Caco-2 (cell line): ENCODE measurements around the gene SOX15. TPM values are rescaled to one million over a fixed set of nuclear protein-coding genes. Genes with fewer than 3 reads are reported as not detected.

Source experiments
- BruUV-seq: library from RNA; stranded (reverse); fragments of 400-500 nt; replicated peaks from 2 replicates; lab custom pipeline; 2021; lab: Mats Ljungman, UMichigan
- CTCF ChIA-PET: fragments of 300-600 bp; sonication (Branson Sonifier 250); formaldehyde crosslinking; loops from one replicate; lab custom pipeline; 2022; ENCODE audit warnings: antibody characterized with exemption; lab: Charles Lee
- POLR2A ChIA-PET: fragments of 300-600 bp; sonication (Branson Sonifier 250); formaldehyde crosslinking; loops from one replicate; lab custom pipeline; 2022; ENCODE audit warnings: antibody characterized with exemption; lab: Charles Lee
- DNase-seq, 2 experiments: peaks; one replicate each; pipeline versions ENCODE4 v3.0.0 to v3.0.0-alpha.2; 2020 to 2022
- H3K27me3 ChIP-seq: replicated peaks from 2 replicates; pipeline ENCODE4 v1.6.0; 2011; ENCODE audit warnings: low read length; ENCODE audit not compliant: control insufficient read depth, insufficient read depth
- H3K36me3 ChIP-seq: 2 replicates; pipeline ENCODE4 v1.5.1; 2011; ENCODE audit warnings: low read length; ENCODE audit not compliant: control insufficient read depth, insufficient read depth
- H3K4me1 ChIP-seq: fragments of 250-450 bp; sonication (Bioruptor Pico); 2 replicates; pipeline ENCODE4 v1.5.1; 2020; ENCODE audit warnings: mild to moderate bottlenecking
- H3K4me3 ChIP-seq: 2 replicates; pipeline ENCODE4 v1.5.1; 2011; ENCODE audit warnings: low read depth, mild to moderate bottlenecking, control low read depth, low read length
- H3K9me3 ChIP-seq: fragments of 250-450 bp; sonication (Bioruptor Pico); 2 replicates; pipeline ENCODE4 v1.5.1; 2020; ENCODE audit warnings: mild to moderate bottlenecking, moderate library complexity
- H3K27ac Mint-ChIP-seq: one replicate; pipeline ENCODE4 v1.8.0; 2022; ENCODE audit warnings: mixed read lengths; ENCODE audit not compliant: unreplicated experiment
- H3K27me3 Mint-ChIP-seq: one replicate; pipeline ENCODE4 v1.8.0; 2022; ENCODE audit warnings: mixed read lengths; ENCODE audit not compliant: insufficient read depth, unreplicated experiment
- H3K36me3 Mint-ChIP-seq: one replicate; pipeline ENCODE4 v1.8.0; 2022; ENCODE audit warnings: mild to moderate bottlenecking, mixed read lengths; ENCODE audit not compliant: insufficient read depth, unreplicated experiment
- H3K4me1 Mint-ChIP-seq: one replicate; pipeline ENCODE4 v1.8.0; 2022; ENCODE audit warnings: low read depth, mixed read lengths; ENCODE audit not compliant: unreplicated experiment
- H3K4me3 Mint-ChIP-seq: one replicate; pipeline ENCODE4 v1.8.0; 2022; ENCODE audit warnings: mild to moderate bottlenecking, moderate library complexity, mixed read lengths; ENCODE audit not compliant: unreplicated experiment
- H3K9me3 Mint-ChIP-seq: one replicate; pipeline ENCODE4 v1.8.0; 2022; ENCODE audit warnings: mixed read lengths; ENCODE audit not compliant: unreplicated experiment
- CTCF ChIP-seq, 2 experiments: fragments of 200-600 bp in 1 of 2; IDR thresholded peaks; 1 replicate in 1 of 2; 2 replicates in 1 of 2; pipeline versions ENCODE4 v1.5.1 to v1.8.0; 2011 to 2022; ENCODE audit warnings: antibody characterized with exemption in 1 of 2, control low read depth in 1 of 2, inconsistent platforms in 1 of 2, low read depth in 1 of 2, low read length in 1 of 2, mild to moderate bottlenecking in 1 of 2, moderate library complexity in 1 of 2; ENCODE audit not compliant: insufficient read depth in 1 of 2, severe bottlenecking in 1 of 2, unreplicated experiment in 1 of 2
- intact Hi-C: fragments of 100-400 bp; cut with micrococcal nuclease; formaldehyde crosslinking; loops from one replicate; pipeline ENCODE4 v1.10.0; 2022; ENCODE audit not compliant: unreplicated experiment
- total RNA-seq: library from RNA; stranded (reverse); gene quantifications from 2 replicates; pipeline ENCODE4 v1.2.3, GENCODE V29; 2022

The SOX15 gene
- total RNA-seq, 1 experiment from 2014 or later = not detected

- peaks cover 57% of the 10 kb centered on the region for H3K36me3 Mint-ChIP-seq
- CTCF ChIA-PET = no interaction called here
- no TSS peak for BruUV-seq
- POLR2A ChIA-PET = no interaction called here
- no peaks in the 10 kb centered on the region for H3K9me3 ChIP-seq
- H3K27ac Mint-ChIP-seq = no peak overlapping the region
- H3K4me3 ChIP-seq = no peak overlapping the region
- H3K4me3 Mint-ChIP-seq = no peak overlapping the region
- H3K27me3 ChIP-seq = no peaks in the 10 kb centered on the region
- DNase-seq = no peak
- H3K36me3 ChIP-seq = no peaks in the 10 kb centered on the region; the same call in 1 of the 2 replicates
- TF ChIP-seq CTCF (IDR thresholded peaks at IDR 0.05; ENCODE audit: insufficient read depth in 1 of 2, low read depth in 1 of 2, low read length in 1 of 2, severe bottlenecking in 1 of 2, unreplicated experiment in 1 of 2) = no peak
- peaks cover 6% of the 10 kb centered on the region for H3K4me1 Mint-ChIP-seq
- intact Hi-C loops = no loop called here
- H3K9me3 Mint-ChIP-seq = no peaks in the 10 kb centered on the region
- H3K27me3 Mint-ChIP-seq = no peaks in the 10 kb centered on the region
- H3K4me1 ChIP-seq = peaks cover 6% of the 10 kb centered on the region
Observed at GRCh38 chr17:7569571-7569970, 20.3 kb downstream of the SOX15 start.

DNA sequence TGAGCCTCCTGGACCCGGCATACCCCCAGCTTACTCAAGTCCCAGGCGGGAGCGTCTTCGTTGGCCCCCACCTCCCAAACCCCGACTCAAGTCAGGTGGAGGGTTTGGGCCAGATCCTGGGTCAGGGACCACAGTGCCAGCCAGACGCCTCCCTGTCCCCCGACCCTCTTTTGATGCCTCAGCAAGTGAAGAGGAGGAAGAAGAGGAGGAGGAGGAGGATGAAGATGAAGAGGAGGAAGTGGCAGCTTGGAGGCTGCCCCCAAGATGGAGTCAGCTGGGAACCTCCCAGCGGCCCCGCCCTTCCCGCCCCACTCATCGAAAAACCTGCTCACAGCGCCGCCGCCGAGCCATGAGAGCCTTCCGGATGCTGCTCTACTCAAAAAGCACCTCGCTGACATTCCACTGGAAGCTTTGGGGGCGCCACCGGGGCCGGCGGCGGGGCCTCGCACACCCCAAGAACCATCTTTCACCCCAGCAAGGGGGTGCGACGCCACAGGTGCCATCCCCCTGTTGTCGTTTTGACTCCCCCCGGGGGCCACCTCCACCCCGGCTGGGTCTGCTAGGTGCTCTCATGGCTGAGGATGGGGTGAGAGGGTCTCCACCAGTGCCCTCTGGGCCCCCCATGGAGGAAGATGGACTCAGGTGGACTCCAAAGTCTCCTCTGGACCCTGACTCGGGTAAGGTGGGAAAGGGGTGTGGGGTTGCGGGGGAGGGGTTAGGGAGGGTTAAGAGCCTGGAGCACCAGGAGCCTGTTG, 26.6 kb downstream of the SOX15 start:
- ChIA-PET CTCF (no interaction called here), POLR2A (no interaction called here)
- no TSS peak for BruUV-seq
- DNase-seq = no peak
- no peak for TF ChIP-seq CTCF (IDR thresholded peaks at IDR 0.05; ENCODE audit: insufficient read depth in 1 of 2, low read depth in 1 of 2, low read length in 1 of 2, severe bottlenecking in 1 of 2, unreplicated experiment in 1 of 2)
- no peak overlapping the region for H3K27ac Mint-ChIP-seq
- peaks cover 58% of the 10 kb centered on the region for H3K36me3 Mint-ChIP-seq
- no peaks in the 10 kb centered on the region for H3K36me3 ChIP-seq
- no peaks in the 10 kb centered on the region for H3K9me3 ChIP-seq
- intact Hi-C loops = no loop called here
- H3K4me1 Mint-ChIP-seq = peaks cover 6% of the 10 kb centered on the region
- H3K9me3 Mint-ChIP-seq = no peaks in the 10 kb centered on the region
- H3K4me3 ChIP-seq = no peak overlapping the region; the same call in 1 of the 2 replicates
- H3K27me3 Mint-ChIP-seq = no peaks in the 10 kb centered on the region
- H3K4me3 Mint-ChIP-seq = peak overlapping the region; percentile 86
- H3K4me1 ChIP-seq = peaks cover 4% of the 10 kb centered on the region; the same call in 1 of the 2 replicates
- H3K27me3 ChIP-seq = no peaks in the 10 kb centered on the region

GRCh38 chr17:7562208-7562605, 27.7 kb downstream of the SOX15 start:
- H3K27me3 ChIP-seq = no peaks in the 10 kb centered on the region
- H3K4me3 ChIP-seq = peak overlapping the region; percentile 61
- CTCF ChIA-PET = no interaction called here
- H3K36me3 Mint-ChIP-seq = peaks cover 51% of the 10 kb centered on the region
- TSS peak; percentile 45 for BruUV-seq
- H3K27me3 Mint-ChIP-seq = no peaks in the 10 kb centered on the region
- H3K4me3 Mint-ChIP-seq = peak overlapping the region; percentile 86
- no peaks in the 10 kb centered on the region for H3K9me3 Mint-ChIP-seq
- POLR2A ChIA-PET = interaction anchor here (0.7 kb wide), 1 partner anchor 14 kb away, joined by 3 read pairs; the partner anchor contains the start of gene TNFSF12
- TF ChIP-seq CTCF (IDR thresholded peaks at IDR 0.05; ENCODE audit: insufficient read depth in 1 of 2, low read depth in 1 of 2, low read length in 1 of 2, severe bottlenecking in 1 of 2, unreplicated experiment in 1 of 2) = no peak
- H3K4me1 Mint-ChIP-seq = no peaks in the 10 kb centered on the region
- intact Hi-C loops = no loop called here
- no peaks in the 10 kb centered on the region for H3K9me3 ChIP-seq
- no peak for DNase-seq
- H3K36me3 ChIP-seq = no peaks in the 10 kb centered on the region
- H3K27ac Mint-ChIP-seq = peak overlapping the region; percentile 39
- peaks cover 4% of the 10 kb centered on the region; the same call in 1 of the 2 replicates for H3K4me1 ChIP-seq
